Inflammatory macrophage treated with lipopolysaccharide for 4 hours (primary cell): ENCODE results near the gene ZNF565.
"Not testable (repeated sequence)": the region's sequence is repeated elsewhere in the genome, so short reads cannot be mapped to it uniquely, and the experiment has no call there.

Experiments
- DNase-seq: peaks from one replicate; pipeline ENCODE4 v3.0.0-alpha.2; 2020

Gene ZNF565

GRCh38 chr19:36149673-36150406, 64.6 kb downstream of the ZNF565 start:
- no peak for DNase-seq

GRCh38 chr19:36144624-36145023, 69.8 kb downstream of the ZNF565 start:
- no peak for DNase-seq

- no peak for DNase-seq
Measured at GRCh38 chr19:36142496-36142895, 72.0 kb downstream of the ZNF565 start.

GRCh38 chr19:36142046-36142445, 72.4 kb downstream of the ZNF565 start:
- DNase-seq = no peak

- peak; percentile 86 for DNase-seq
Measured at GRCh38 chr19:36141039-36141927, 73.2 kb downstream of the ZNF565 start.

- peak; percentile 56 for DNase-seq
Measured at GRCh38 chr19:36140304-36141038, 74.0 kb downstream of the ZNF565 start.

GRCh38 chr19:36139473-36140303, 74.8 kb downstream of the ZNF565 start, which contains the start of gene CAPNS1:
Gene CAPNS1, plus strand, starts transcription at chr19:36140066. Its CDS starts 946 bp downstream, at chr19:36141012.
- peak; percentile 97 for DNase-seq

- no peak for DNase-seq
Measured at GRCh38 chr19:36139120-36139472, 75.4 kb downstream of the ZNF565 start.

GRCh38 chr19:36136964-36137686, 77.3 kb downstream of the ZNF565 start:
- peak; percentile 17 for DNase-seq

GRCh38 chr19:36134867-36135266, 79.6 kb downstream of the ZNF565 start:
- not testable (repeated sequence) for DNase-seq
